Measurements from ENCODE around the gene SLC17A2. TPM values are rescaled to one million over a fixed set of nuclear protein-coding genes. Genes with fewer than 3 reads are reported as not detected.

Gene SLC17A2
- total and polyA plus RNA-seq, 2 of the 13 experiments (the other 11 are each of a cell fraction or from before 2014, with no cell fraction given): 11.2 to 32.4 TPM

DNA sequence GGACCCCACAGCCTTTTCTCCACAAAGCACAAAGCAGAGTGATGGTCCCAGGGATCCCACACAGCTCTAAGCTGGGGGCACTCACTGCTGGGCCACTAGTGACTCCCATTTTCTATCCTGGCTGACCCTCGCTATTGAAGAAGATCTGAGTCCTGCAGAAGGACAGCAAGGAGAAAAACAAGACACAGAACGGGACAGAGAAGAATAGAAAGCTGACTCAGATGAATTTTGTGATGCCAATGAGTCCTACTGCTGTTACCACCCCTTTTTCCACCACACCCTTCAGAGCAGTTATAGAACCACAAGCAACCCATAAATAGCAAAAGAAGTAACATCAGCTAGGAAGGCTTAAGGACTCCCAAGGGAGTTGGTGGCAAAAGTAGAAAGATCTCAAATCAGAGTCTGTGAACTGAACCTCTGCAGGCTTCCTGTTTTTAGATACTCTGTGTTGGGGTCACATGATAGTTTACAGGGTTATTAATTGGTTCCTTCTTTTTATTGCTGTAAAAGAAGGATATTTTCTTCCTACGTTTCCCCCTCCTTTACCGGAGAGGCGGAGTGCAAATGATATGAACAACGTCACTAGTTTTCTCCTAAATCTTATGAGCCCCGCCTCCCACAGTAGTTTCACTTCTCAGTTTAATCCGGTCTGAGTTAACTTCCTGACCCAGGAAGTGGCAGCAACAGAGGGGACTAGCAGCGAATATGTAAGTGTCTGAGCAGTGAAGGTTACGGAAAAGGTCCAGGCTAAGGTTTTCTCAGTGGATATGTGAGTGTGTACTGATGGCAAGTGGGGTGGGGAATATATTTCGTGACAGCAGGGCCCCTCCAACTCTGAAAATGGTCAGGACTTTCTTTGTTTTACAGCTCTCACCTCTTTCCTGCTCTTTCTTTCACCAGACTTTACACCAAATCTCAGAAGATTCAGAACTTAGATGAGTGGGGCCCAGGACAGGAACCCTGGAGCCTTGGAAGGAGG, 31.9 kb upstream of the SLC17A2 start, which contains the start of gene TRIM38 (continued):
- TF ChIP-seq HNRNPH1 (optimal IDR thresholded peaks at IDR 0.05; ENCODE audit: low read depth, low read length): no peak
- TF ChIP-seq ZFP91 (CRISPR knock-in tag; IDR thresholded peaks at IDR 0.05; ENCODE audit: borderline replicate concordance): no peak
- TF ChIP-seq SKI (IDR thresholded peaks at IDR 0.05; ENCODE audit: partially characterized antibody): no peak
- TF ChIP-seq ZNF543 (CRISPR knock-in tag; IDR thresholded peaks at IDR 0.05): no peak
- no peak for TF ChIP-seq XRCC5 (optimal IDR thresholded peaks at IDR 0.05; ENCODE audit: low read length)
- no peak for TF ChIP-seq JUNB (CRISPR knock-in tag; IDR thresholded peaks at IDR 0.05; ENCODE audit: borderline replicate concordance)
- no peak for TF ChIP-seq ZBTB33 (CRISPR knock-in tag; IDR thresholded peaks at IDR 0.05)
- TF ChIP-seq, protein P1, sequence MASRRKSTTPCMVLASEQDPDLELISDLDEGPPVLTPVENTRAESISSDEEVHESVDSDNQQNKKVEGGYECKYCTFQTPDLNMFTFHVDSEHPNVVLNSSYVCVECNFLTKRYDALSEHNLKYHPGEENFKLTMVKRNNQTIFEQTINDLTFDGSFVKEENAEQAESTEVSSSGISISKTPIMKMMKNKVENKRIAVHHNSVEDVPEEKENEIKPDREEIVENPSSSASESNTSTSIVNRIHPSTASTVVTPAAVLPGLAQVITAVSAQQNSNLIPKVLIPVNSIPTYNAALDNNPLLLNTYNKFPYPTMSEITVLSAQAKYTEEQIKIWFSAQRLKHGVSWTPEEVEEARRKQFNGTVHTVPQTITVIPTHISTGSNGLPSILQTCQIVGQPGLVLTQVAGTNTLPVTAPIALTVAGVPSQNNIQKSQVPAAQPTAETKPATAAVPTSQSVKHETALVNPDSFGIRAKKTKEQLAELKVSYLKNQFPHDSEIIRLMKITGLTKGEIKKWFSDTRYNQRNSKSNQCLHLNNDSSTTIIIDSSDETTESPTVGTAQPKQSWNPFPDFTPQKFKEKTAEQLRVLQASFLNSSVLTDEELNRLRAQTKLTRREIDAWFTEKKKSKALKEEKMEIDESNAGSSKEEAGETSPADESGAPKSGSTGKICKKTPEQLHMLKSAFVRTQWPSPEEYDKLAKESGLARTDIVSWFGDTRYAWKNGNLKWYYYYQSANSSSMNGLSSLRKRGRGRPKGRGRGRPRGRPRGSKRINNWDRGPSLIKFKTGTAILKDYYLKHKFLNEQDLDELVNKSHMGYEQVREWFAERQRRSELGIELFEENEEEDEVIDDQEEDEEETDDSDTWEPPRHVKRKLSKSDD (CRISPR knock-in tag; IDR thresholded peaks at IDR 0.05; ENCODE audit: low read depth): no peak
- no peak for TF ChIP-seq ZNF24 (IDR thresholded peaks at IDR 0.05)
- peak; percentile 33; the same call in 1 of the 2 replicates for TF ChIP-seq HDAC1 (CRISPR knock-in tag; IDR thresholded peaks at IDR 0.05)
- no peak for TF ChIP-seq PCBP2 (optimal IDR thresholded peaks at IDR 0.05; ENCODE audit: low read depth, low read length, poor library complexity, severe bottlenecking)
- TF ChIP-seq, protein P2, sequence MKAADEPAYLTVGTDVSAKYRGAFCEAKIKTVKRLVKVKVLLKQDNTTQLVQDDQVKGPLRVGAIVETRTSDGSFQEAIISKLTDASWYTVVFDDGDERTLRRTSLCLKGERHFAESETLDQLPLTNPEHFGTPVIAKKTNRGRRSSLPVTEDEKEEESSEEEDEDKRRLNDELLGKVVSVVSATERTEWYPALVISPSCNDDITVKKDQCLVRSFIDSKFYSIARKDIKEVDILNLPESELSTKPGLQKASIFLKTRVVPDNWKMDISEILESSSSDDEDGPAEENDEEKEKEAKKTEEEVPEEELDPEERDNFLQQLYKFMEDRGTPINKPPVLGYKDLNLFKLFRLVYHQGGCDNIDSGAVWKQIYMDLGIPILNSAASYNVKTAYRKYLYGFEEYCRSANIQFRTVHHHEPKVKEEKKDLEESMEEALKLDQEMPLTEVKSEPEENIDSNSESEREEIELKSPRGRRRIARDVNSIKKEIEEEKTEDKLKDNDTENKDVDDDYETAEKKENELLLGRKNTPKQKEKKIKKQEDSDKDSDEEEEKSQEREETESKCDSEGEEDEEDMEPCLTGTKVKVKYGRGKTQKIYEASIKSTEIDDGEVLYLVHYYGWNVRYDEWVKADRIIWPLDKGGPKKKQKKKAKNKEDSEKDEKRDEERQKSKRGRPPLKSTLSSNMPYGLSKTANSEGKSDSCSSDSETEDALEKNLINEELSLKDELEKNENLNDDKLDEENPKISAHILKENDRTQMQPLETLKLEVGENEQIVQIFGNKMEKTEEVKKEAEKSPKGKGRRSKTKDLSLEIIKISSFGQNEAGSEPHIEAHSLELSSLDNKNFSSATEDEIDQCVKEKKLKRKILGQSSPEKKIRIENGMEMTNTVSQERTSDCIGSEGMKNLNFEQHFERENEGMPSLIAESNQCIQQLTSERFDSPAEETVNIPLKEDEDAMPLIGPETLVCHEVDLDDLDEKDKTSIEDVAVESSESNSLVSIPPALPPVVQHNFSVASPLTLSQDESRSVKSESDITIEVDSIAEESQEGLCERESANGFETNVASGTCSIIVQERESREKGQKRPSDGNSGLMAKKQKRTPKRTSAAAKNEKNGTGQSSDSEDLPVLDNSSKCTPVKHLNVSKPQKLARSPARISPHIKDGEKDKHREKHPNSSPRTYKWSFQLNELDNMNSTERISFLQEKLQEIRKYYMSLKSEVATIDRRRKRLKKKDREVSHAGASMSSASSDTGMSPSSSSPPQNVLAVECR (CRISPR knock-in tag; IDR thresholded peaks at IDR 0.05; ENCODE audit: borderline replicate concordance): peak; percentile 56; the same call in 1 of the 2 replicates
- TF ChIP-seq, protein P3, sequence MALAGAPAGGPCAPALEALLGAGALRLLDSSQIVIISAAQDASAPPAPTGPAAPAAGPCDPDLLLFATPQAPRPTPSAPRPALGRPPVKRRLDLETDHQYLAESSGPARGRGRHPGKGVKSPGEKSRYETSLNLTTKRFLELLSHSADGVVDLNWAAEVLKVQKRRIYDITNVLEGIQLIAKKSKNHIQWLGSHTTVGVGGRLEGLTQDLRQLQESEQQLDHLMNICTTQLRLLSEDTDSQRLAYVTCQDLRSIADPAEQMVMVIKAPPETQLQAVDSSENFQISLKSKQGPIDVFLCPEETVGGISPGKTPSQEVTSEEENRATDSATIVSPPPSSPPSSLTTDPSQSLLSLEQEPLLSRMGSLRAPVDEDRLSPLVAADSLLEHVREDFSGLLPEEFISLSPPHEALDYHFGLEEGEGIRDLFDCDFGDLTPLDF (CRISPR knock-in tag; IDR thresholded peaks at IDR 0.05): no peak
- no peak for TF ChIP-seq ZNF496 (CRISPR knock-in tag; IDR thresholded peaks at IDR 0.05; ENCODE audit: insufficient replicate concordance)
- TF ChIP-seq NR2F6 (IDR thresholded peaks at IDR 0.05): no peak
- no peak for TF ChIP-seq NR2F6 (CRISPR knock-in tag; IDR thresholded peaks at IDR 0.05)
